Effector CD4-positive, alpha-beta T cell (primary cell): Measurements from ENCODE around the gene KARS1.

ENCODE experiments used
- DNase-seq: peaks from one replicate; pipeline ENCODE4 v3.0.0-alpha.2; 2020

KARS1 gene

DNA sequence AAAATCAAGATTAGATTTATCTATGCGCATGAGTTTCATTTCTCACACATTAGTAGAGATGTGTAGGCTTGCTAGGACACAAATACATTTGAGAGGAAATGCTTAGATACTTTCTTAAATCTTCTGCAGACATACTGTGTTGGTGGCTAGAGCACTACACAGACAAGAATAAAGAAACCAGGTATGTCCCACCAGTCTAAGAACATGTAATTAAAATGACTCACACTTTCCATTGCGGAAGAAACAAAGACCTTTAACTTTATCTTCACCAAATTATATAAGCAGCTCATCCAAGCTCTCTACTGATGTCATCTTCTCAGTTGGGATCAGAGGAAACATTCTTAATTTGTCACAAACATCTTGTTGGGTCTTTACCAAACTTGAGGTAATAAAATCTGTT, 68.7 kb downstream of the KARS1 start:
- no peak for DNase-seq

DNA sequence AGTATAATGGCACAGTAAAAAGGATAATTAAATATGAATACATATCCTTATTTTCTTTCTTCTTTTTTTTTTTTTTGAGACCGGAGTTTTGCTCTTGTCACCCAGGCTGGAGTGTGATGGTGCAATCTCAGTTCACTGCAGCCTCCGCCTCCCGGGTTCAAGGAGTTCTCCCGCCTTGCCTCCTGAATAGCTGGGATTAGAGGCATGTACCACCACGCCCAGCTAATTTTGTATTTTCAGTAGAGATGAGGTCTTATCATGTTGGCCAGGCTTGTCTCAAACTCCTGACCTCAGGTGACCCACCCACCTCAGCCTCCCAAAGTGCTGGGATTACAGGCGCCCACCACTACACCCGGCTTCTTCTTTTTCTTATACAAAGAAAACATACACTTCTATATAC, 69.3 kb downstream of the KARS1 start:
- no peak for DNase-seq
